SK-N-SH treated with all-trans-retinoic acid at 6 μM for 48 hours (cell line): ENCODE results near the gene LELP1.
"Not testable (repeated sequence)": the region's sequence is repeated elsewhere in the genome, so short reads cannot be mapped to it uniquely, and the experiment has no call there.

Source experiments
- CREB5 ChIP-seq: fragments of 250-450 bp; sonication (Bioruptor Pico); IDR thresholded peaks from 2 replicates; pipeline ENCODE4 v1.5.1; 2020; ENCODE audit warnings: low read depth, mild to moderate bottlenecking, moderate library complexity
- TCF4 ChIP-seq: fragments of 250-450 bp; sonication (Bioruptor Pico); IDR thresholded peaks from 2 replicates; pipeline ENCODE4 v1.8.0; 2021; ENCODE audit warnings: mild to moderate bottlenecking, moderate library complexity, borderline replicate concordance
- ZFP3 ChIP-seq: fragments of 250-450 bp; sonication (Bioruptor Pico); IDR thresholded peaks from 2 replicates; pipeline ENCODE4 v1.5.0; 2020; ENCODE audit warnings: mild to moderate bottlenecking, moderate library complexity
- ZFP30 ChIP-seq: fragments of 450-650 bp; formaldehyde crosslinking; IDR thresholded peaks from 2 replicates; pipeline ENCODE4 v1.5.0; 2022; ENCODE audit warnings: mild to moderate bottlenecking, moderate library complexity

GRCh38 chr1:153188301-153188700 lies 14.9 kb upstream of the LELP1 start:
- TF ChIP-seq TCF4; CREB5 (CRISPR knock-in tag); ZFP30 (CRISPR knock-in tag); ZFP3 (CRISPR knock-in tag): not testable (repeated sequence)
